Activated CD4-positive, CD25-positive, alpha-beta regulatory T cell treated with anti-CD3 and anti-CD28 coated beads, Interleukin-2, amount 50 U/mL, for 16 hours (primary cell): ENCODE results near the gene MON2.
"Not testable (repeated sequence)": the region's sequence is repeated elsewhere in the genome, so short reads cannot be mapped to it uniquely, and the experiment has no call there.

Experiments
- DNase-seq: peaks from one replicate; pipeline ENCODE4 v3.0.0-alpha.2; 2020; ENCODE audit warnings: low read depth, low spot score

The MON2 gene

DNA sequence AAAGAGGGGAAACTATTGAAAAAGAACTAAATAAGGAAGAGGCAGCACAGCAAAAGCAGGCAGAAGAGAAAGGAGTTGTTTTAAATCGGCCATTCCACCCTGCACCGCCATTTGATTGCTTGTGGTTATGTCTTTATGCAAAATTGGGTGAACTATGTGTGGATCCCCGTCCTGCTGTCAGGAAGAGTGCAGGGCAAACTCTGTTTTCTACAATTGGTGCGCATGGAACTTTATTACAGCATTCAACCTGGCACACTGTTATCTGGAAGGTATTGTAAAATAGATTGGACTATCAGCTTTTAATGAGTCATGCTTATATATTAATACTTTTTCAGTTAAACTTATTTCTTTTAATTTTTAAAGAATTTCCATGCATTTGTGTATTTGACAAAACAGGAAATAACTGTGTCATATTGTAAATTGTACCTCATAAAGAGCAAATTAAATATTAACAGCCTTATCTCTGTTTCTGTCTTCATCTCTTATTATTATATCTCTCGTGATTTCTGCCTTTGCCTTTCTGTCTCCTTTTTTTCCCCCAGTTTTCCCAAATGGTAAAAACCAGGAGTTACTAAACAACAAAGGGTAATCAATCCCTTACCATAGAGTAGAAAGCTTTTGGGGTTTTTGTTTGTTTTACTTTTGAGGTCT lies 86.4 kb downstream of the MON2 start:
- DNase-seq: no peak

DNA sequence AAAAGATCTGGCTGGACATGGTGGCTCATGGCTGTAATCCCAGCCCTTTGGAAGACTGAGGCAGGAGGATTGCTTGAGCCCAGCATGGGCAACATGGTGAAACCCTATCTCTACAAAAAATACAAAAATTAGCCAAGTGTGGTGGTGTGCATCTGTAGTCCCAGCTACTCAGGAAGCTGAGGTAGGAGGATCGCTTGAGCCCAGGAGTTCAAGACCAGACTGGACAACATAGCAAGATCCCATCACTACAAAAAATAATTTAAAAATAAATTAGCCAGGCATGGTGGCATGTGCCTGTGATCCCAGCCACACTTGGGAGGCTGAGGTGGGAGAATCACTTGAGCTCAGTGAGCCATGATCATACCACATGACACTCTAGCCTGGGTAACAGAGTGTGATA lies 92.7 kb downstream of the MON2 start:
- not testable (repeated sequence) for DNase-seq

DNA sequence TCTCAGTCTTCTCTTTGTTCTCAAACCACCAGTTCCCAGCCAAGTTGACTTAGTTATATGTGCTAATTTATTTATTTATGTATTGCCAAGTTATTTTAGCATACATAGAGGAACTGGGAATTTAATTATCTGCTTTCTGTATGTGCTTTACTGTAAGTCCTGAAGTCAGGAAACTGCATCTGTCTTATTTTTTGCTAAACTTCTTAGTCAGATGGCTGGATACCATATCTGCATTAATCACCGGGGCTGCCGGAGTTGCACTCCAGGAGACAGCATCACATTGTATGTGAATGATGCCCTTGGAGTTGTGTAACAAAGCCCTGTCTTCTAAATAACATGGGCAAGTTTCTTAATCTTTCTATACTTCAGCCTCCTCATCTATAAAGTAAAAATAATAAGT lies 96.2 kb downstream of the MON2 start:
- DNase-seq: no peak

DNA sequence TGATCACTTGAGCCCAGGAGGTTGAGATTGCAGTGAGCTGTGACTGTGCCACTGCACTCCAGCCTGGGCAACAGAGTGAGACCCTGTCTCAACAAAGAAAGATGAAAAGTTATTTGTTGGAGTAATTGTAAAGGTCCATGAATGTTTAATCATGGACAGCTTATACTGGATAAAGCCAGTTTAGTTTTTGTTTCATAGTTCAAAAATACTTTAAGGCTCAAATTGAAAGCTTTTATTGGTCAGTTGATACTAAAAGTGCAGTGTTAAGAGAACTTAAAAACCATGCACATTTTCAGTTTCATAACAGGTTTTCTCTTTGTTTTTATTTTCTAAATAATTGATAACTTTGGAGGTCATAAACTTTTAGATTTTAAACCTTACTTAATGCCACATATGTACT lies 108.4 kb downstream of the MON2 start:
- DNase-seq: no peak

DNA sequence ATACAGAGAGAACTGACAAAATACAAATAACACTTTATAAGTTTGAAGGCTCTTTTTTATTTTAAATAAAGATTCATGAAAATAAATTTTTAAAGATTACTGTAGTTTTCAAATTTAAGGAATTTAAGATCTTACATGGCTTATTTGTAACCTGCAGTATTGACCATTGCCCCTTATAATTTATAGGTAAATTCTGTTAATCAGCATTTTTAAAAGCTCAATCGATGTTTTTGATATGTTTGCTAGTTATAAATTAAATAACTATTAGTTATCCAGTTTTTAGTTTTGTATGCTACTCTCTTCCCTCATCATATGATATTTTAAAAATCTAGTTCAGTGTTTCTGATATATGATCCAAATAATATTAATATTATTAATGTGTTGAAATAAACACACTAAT lies 109.9 kb downstream of the MON2 start:
- no peak for DNase-seq

DNA sequence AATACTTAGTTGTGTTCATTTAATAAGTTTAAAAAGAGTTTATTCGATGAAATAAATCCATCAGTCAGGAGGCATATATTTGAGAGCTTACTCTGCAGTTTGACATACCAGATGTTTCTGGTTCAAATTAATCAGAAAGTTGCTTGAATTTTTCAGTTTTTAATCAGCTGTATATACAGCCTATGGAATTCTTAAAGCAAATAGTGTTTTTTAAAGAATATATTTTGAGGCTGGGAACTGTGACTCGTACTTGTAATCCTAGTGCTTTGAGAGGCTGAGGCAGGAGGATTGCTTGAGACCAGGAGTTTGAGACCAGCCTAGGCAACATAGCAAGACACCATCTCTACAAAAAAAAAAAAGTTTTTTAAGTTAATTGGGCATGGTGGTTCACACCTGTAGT lies 112.1 kb downstream of the MON2 start:
- no peak for DNase-seq

DNA sequence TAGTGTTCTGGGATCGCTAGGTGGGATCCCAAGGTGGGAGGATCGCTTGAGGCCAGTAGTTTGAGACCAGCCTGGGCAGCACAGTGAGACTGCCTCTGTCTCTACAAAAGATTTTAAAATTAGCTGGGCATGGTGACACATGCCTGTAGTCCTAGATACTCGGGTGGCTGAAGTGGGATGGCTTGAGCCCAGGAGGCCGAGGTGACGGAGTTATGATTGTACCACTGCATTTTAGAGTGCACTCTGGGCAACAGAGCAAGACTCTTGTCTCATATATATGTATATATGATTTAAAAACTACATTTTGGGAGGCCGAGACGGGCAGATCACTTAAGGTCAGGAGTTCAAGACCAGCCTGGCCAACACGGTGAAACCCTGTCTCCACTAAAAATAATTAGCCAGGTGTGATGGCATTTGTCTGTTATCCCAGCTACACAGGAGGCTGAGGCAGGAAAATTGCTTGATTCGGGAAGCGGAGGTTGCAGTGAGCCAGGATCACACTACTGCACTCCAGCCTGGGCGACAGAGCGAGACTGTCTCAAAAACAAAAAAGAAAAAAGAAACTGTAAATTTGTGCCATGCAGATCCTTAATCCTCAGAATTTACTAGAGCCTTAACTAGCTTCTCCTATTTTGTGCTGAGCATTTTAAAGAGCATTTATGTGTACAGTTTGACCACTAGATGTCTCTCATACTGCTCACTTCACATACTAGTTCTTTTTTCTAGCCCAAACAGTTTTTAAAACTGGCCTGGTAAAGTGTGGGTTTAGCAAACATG lies 114.8 kb downstream of the MON2 start:
- no peak for DNase-seq

DNA sequence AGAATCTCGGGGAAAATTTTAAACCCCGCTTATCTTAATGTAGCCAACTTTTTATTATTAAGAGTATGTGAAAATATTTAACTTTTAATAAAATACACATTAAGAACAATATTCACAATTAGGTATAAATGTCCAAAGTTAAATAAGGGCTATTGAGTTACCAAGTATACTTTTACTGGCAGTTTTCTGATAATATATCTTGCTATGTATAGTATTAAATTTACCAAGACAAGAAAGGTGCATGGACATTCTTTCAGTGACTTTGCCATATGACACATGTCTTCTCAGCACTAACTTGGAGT lies 115.4 kb downstream of the MON2 start:
- no peak for DNase-seq

DNA sequence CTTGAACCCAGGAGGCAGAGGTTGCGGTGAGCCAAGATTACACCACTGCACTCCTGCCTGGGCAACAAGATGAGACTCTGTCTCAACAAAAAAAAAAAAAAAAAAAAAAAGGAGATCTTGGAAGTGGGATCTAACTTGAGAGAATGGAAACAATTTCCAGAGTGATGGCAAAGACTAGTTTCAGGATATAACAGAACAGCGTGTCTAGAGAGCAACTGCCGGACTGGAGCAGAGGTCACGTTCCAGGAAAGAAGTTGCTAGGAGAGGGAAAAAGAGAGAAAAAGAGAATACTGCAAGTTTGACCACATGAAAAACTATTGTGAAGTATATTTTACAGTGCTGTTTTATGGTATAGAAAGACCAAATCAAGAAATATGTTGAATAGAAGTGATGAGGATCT lies 118.0 kb downstream of the MON2 start:
- DNase-seq: no peak

DNA sequence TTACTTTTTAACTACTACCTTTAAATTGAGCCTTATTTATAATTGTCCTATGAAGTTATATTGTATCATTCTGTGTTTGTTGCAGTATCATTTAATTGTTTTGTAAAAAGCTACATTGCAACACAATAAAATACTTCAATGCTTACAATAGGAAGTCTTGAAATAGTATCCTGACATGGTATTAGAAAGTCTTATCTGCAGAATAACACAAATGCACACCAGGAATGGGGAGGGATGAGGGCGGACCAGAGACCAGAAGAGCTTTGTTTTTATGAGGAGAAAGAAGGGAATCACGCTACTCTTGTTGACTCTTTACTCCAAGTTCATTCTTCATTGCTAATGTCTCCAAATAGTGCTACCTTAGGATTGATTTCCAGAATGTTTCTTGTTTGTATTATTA lies 120.2 kb downstream of the MON2 start:
- no peak for DNase-seq

DNA sequence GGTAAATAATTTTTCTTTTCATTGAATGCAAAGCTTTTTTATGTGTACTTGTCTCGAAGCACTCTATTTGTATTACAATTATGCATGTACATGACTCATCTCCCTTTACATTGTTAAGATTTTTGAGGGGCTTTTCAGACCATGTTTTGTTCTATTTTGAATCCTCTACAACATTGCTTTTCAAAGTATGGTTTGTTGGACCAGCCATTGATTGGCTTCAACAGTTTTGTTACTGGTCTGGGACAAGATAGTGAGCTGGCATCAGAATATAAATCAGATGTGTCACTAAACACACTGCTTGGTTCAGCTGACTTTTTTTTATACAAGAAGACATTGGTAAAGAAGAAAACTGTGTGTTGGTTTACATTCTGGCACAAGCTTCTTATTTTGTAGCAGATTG lies 122.3 kb downstream of the MON2 start:
- DNase-seq: no peak

DNA sequence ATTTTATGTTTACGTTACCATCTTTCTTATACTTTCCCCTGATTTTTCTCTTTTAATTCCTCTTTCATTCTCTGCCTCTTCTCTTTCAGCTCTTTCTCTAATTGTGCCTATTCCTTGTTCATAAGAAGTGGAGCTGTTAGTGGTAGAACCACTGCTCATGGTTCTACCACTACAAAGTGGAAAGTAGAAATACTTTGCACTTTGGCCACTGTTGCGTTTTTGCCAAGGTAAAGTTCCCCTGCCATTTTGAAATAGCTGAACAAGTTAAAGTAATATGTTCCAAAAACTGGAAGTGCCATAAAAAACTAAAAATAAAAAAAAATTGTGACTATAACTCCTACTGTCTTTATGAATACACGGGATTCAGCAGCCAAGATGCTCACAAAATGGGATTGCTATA lies 130.6 kb downstream of the MON2 start:
- no peak for DNase-seq

DNA sequence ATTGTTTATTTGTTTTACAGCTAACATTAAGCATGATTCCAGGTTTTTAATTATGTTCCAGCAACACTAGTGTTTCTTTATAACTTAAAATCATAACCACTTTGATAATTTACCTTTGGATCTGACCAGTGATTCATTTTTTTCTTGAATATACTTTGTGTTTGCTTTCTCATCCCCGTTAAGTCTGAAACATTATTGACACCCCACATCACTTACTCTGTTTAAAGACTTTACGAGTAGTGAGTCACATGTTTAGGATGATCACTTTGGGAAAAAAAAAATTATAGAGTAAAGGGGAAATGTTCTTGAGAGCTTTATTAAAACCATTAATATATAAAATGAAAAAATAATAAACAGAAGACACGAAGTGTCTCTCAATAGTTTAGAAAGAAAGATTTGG lies 132.2 kb downstream of the MON2 start:
- no peak for DNase-seq

DNA sequence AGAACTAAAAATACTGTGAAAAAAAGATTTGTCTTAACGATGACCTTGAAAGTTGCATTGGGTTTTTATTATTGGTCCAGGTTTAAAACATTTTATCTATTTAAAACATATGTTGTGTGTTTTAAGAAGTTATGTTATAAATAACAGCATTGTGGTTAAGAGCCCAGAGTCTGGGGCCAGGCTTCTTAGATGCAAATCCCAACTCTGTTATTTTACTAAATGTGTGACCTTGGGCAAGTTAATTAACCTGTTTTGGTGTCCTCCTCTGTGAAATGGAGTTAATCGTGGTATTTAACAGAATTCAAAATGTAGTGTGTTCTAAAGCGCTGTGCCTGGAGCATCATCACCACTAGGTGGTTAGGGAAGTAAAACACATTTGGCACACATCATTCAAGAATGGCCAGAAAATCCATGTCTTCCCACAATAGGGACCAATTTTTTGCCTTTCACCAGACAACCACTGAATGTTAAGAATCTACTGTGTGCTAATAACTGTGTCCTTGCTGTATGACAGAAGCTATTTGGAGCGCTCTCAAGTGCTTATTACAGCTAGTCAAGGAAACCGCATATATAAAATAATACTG lies 133.3 kb downstream of the MON2 start:
- DNase-seq: no peak

DNA sequence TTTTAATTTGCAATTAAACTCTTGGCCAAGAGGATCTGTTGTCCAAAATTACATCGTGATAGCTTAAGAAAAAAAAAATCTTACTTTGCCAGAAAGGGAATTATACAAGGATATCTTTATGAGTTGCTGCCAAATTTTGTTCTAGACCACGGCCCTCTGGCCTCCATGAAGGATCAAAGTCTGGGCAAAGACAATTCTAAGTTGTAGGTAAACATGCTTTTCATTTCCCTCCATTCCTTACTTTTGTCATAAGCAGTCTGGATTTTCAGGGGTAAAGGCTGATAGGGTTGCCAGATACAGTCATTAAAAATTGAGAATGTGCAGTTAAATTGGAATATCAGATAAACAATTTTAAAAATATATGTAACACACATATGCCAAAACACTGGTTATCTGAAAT lies 135.1 kb downstream of the MON2 start:
- DNase-seq: no peak

DNA sequence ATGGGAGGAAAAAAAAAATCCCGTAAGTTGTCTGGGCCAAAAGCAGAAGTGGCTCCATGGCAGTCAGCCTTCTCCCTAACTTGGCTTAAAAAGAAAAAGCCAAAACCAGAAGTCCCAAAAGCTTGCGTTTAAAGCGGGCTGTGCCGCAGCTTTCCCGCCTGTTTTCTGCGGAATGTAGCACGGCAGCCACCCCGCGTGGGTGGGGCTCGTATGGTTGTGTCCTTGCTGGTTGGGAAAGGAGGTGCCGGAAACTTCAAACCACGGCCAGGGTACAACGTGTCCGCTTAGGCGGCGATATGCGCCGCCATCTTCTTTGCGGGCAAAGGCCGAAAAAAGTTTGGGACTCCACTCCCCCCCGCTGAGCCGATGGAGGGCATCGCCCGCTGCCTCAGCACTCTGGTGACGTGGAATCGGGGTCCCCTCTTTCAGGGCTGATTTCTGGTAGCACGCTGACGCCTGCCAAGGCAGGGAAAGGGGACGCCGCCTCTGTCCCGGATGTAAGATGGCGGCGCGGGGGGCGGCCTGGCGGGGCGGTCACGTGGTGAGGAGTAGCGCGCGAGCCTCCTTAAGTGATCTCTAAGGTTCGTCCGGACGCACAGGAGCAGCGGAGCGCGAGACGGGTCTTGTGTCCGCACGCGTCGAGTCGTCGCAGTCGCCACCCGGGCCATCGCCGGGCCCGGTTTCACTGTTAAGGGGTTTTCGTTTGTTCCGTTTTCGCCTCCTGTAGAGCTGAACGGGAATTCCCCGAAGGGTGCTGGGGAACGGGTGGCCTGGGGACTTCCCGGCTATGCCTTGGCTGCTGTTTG lies 135.8 kb downstream of the MON2 start:
- peak; percentile 73 for DNase-seq

DNA sequence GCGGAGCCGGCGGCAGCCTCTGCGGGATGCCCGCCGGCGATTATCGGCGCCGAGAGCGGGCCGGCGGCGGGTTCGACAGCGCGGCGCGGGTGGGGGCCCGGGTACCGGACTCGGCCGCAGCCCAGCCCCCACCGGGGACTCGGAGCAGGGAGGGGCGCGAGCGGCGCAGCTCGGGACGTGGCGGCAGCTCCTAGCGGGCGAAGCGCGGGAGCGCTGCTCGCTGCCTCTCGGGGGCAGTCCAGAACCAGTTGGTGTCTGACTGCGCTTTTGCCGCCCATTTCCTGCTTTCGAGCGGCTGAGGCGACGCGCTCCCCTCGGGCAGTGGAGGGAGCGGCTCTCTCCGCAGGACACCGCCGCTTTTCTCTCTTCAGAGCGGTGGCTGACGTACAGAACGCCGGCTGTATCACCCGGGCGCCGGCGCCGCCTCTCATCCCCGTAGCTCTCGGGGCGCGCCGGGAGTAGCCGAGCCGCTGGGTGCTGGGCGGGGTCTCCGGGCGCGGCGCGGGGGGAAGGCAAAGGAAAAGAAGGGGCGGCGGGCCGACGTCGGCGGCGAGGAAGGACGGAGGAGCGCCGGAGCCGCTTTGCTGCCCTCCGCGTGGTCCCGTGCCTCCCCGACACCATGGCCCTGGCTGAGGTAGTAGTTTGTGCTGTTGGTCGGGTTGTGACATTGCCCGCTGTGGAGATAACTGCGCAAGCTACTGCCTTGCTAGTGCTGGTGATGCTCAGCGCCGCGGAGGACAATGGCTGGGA lies 136.6 kb downstream of the MON2 start:
- DNase-seq: peak; percentile 54

DNA sequence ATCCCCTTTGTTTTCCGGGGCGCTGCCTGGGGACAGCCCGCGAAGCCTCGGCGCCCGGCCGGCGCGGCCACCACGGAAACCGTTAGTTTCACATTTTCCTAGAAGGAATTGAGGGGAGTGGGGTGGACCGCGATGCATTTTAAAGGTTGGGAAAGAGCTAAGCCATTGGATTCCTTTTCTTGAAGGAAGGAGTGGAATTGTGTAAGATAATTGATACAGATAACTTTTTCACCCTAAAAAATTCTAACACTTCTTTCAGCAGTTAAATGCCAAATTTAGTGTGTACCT lies 137.1 kb downstream of the MON2 start:
- no peak for DNase-seq

DNA sequence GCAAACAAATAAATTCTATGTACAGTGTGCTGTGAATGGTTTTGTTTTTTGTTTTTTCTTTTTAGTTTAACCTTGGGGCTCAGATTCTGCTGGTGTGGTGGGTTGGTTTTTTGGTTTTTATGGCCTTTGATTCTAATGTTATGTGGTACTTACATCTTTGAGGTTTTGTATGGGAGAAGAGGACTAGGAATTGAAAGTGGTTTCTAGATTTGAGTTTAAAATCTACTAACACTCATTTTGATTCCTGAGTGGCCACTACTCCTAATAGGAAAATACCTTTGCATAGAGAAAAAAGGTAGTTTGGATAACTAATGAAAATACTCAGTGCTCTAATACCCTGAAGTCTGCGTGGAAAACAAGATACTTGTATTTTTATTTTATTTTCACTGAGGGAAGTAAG lies 137.7 kb downstream of the MON2 start:
- no peak for DNase-seq

DNA sequence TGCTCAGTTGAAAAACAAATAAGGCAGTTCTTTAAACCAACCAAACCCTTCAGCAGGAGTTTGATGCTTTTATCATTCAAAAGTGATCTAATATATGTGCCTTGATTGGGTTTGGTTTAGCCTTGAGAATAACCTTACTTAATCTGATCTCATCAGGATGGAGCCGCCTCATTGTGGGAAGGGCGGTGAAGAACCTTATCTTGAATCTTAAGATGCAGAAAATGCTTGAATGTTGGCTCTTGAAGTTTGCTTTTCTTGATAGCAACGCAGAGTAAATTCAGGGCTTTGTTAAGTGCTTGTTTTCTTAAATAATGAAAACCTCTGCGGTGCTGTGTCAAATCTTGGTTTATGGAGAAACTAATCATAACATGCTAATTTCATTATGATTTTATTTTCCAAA lies 138.2 kb downstream of the MON2 start:
- no peak for DNase-seq

DNA sequence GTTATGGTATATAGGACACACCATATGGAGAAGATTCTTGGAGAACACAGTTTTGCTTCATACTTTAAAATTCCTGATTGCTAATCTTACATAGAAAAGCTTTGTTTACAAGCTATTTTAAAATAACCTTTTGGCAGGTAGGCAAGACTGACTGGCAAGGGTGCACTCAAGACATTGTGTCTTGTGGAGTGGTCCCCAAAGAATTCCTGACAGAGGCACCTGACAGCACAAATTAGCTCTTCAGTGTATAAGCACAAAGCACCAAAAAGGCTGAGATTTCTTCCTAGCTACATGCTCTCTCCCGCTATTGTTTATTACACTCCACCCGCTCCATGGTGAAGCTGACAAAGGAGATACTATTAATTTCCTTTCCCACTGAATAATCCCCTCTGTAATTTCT lies 139.4 kb downstream of the MON2 start:
- no peak for DNase-seq

DNA sequence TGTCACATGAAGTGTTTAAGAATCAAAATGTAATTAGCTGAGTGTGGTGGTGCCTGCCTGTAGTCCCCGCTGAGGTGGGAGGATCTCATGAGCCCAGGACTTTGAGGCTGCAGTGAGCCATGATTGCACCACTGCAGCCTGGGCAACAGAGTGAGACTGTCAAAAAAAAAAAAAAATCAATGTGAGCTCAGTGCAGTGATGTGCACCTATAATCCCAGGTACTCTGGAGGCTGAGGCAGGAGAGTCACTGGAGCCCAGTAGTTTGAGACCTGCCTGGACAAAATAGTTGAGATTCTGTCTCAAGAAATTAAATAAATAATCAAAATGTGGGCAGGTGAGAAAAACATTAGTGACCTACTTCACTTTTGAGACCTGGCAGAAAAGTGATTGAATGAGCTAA lies 140.0 kb downstream of the MON2 start:
- no peak for DNase-seq
